HG02623 (cell line): ENCODE results near the gene MAPKAPK2.

Source experiments
- ATAC-seq: cut with Tn5 transposase; IDR thresholded peaks from one replicate; pipeline ENCODE4 v1.9.1; 2021; ENCODE audit warnings: moderate library complexity; ENCODE audit not compliant: unreplicated experiment

The MAPKAPK2 gene

DNA sequence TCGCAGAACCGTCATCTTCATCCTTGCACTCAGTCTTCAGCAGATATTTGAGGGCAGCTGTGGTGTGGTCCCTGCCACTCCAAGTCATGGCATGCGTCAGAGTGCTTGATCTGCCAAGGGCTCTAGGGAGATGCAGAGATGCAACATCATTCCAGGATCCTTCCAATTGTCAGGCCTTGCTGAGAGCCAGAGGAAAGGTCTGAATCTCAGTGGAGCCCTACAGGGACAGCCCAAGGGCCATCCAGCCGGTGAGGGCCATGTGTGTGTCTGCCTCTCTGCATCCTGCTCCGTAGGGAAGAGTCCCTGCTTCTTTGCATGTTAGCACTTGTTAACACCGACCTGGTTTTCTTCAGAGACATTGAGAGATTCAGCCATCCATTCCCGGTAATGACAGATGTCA lies 17.6 kb downstream of the MAPKAPK2 start:
- no peak for ATAC-seq

DNA sequence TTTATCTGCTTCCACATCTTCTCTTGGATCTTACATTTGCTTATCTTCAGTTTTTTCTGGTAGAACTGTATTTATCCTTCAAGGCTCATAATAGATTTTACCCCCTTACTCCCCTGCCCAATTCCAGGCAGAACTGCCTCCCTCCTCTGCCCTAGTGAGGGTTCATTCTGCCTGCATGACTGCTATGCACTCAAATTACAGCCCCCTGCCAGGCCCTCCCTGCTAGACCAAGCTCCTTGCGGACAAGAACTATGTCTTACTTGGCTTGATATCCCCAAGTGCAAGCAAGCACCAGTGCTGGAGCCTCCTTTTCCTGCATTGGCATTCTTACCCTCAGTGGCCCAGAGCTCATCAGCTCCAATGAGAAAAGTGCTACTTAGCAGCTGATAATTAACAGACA lies 18.1 kb downstream of the MAPKAPK2 start:
- no peak for ATAC-seq

DNA sequence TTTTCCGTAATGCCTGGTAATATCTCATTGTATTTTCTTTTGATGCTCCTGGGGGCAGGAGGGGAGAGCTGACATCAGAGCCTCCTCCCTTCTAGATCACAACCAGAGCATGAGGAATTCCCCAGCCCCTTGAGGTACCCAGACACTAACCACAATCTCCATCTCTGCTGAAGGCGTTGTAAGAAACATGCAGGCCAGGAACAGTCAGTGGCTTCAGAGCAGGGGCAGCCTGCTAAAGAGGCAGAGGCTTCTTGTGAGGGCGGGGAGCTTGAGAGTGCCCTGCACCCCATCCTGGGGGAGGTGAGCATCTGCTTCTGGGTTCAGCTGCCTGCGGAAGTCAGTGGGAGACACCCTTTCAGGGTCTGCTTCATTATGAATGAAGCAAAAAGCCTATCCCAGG lies 19.0 kb downstream of the MAPKAPK2 start:
- peak; percentile 45 for ATAC-seq

DNA sequence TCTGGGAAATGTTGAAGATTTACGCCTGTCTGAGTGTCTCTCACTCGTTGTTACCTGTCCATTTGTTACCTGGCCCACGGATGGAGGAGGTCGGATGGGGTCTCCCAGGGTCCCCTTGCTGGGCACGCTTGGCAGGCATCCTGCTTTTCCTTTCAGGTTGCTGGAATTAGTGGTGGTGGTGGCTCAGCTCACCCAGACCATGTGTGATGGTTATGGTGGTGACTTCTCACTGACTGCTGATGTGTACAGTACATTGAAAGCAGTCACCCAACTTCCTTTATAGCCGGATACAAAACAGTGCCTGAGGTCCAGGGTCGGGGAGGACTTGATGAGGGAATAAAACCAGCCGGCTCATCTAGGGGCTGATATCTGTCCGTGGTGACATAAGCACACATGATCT lies 19.5 kb downstream of the MAPKAPK2 start:
- ATAC-seq = no peak

DNA sequence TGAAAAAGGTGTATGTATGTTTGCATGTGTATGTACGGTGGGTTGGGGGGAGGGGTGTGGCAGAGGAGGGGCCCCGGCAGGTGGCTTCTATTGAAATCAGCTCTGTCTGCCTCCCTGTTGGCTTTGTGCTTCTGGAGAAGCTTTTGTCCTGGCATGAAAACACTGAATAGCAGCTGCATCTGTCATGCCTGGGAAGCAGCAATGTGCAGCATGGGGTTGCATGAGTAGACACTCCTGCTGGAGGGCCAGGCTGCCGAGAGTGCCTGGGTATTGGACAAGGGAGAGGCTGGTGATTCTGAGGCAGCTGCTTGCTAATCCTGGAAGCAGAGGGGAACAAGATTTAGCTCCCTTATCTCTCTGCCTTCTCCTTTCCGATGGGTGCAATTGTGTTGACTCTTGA lies 20.5 kb downstream of the MAPKAPK2 start:
- no peak for ATAC-seq

DNA sequence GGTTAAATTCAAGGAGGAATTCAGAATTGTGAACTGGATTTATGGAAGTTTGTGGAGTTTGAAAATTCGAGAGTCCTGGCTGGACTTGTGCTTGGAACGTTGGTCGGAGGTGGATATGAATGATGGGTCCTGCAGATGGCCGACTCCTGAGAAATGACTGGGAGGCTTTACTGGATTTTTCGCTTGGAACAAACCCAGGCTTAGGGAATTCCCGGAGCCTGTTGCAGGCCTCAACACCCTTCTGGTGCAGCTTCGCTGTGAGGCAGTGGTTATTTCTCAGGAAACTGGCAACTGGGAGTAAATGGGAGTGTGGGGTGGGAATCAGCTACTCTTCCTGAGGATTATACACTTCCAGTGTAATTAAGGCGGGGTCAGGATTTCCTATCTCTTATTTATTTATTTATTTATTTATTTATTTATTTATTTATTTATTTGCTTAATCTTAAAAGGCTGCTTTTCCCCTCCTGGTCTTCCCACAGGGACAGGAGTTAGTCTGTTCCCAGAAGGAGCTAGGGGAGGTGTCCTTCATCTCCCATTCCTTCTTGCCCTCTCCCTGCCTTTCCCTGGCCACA lies 21.1 kb downstream of the MAPKAPK2 start:
- ATAC-seq = no peak

DNA sequence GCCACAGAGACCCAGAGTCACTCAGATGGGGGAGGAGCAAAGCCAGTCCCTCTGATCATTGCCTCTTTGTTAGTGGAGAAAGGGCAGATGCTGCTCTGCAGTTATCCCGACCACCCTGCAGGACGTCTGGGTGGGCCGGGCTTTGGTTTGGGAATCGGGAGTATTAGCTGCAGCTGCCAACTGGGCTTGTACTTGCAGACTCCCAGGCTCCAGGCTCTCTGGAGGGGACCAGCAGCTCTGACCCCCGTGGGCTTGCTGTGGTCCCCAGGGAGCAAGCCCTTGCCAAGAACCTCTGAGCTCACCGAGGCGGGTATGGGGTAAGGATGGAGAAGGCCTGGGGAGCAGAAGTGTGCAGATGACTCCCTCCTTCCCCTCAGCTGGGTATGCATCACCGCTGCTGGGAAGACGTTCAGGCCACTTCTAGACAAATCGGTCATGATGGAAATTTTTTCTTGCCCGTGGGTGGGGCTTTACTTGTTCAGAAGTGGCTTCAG lies 21.6 kb downstream of the MAPKAPK2 start:
- ATAC-seq = no peak

DNA sequence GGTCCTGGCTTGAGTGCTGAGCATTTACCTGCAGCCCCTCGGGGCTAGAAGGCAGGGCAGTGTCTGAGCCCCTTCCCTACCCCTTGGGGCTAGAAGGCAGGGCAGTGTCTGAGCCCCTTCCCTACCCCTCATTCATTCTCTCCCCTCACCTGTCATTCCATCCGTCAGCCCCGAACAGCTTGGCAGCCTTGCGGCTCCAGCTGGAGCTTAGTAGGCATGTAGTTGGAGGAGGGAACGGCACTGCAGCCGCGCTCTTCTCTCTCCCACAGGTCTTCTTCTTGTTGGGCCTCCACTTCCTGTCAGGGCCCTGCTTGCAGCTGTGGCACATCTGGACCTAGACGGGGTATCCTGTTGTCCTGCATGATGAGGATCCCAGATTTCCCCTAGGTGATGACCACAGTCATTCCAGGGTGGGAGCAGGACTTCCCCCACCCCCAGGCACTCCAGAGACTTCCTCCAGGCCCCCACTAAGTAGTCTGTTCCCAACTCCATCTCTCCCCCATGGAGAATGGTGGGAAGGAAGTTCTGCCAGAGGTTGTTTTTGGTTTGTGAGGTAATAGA lies 22.2 kb downstream of the MAPKAPK2 start:
- ATAC-seq = no peak

DNA sequence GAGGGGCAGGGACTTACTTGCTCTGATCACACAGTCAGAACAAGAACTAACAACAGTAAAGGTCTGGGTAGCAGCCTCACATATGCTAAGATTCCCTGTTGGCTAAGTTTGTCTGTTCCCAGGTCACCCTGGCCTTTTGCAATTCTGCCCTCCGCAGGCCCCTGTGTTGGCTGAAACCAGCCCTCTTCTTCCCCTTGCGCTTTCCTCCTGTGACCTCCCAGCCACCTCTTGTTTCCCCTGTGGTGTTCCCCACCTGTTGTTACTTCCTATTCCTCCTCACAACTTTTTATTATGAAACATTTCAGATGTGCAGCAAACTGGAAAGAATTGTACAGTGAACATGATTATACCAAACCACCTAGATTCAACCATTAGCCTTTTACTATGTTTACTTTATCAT lies 23.4 kb downstream of the MAPKAPK2 start:
- ATAC-seq = no peak

DNA sequence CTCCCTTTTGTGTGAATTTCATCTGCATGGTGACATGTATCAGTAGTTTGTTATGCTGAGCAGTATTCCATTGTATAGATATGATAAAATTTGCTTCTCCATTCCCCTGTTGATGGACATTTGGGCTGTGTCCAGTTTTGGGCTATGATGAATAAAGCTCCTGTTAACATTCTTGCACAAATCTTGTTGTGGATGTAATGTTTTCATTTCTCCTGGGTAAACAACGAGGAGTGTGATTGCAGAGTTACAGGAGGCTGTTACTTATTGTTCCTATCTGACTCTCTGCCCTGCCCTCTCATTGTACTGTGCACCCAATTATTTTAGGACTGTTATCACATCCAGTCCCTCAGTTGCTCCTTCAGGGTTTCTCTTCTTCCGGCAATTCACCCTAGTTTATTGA lies 24.2 kb downstream of the MAPKAPK2 start:
- ATAC-seq = no peak

DNA sequence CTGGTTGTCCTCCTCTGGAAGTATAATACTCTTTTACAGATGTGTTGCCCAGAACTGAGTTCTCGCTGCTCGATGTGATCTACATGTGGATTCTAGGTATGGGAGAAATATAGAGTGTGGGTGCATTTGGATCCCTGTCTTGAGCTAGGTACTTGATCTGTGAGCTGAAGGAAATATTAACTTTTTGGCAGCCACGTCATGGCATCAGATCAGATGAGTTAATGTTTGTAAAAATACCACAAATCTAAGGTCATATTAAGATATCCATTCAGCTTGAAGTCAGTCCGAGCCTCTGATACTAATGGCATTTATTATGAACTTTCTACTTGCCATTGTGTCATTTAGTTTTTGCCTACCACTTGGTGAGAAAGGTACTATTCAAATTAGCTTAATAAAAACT lies 24.6 kb downstream of the MAPKAPK2 start:
- no peak for ATAC-seq

DNA sequence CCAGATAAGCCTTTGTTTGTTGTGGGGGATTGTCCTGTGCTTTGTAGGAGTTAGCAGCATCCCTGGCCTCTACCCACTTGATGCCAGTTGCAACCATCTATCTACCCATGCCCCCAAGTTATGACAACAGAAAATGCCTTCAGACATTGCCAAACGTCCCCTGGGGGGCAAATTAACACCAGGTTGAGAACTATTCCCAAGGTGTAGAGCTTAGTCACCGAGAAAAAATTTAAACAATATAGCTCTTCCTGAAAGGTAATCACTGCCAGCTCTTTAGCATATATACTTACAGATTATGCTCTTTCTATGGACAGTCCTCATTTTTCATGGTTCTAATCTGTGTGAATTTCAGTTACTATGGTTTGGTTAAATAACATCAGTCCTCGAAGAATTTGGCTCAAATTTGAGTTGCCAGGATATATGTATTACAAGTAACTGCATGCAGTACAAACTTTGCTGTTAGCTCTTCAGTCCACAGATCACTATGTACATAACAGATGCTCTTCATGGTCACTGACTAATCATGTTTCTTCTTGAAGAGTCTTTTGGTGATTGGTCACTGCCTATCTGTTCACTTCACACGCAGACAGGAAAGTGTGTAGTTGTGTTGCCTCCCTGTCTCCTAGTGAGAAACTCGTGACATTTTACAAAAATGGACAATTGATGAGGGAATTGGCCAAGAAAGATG lies 25.2 kb downstream of the MAPKAPK2 start:
- ATAC-seq = no peak

DNA sequence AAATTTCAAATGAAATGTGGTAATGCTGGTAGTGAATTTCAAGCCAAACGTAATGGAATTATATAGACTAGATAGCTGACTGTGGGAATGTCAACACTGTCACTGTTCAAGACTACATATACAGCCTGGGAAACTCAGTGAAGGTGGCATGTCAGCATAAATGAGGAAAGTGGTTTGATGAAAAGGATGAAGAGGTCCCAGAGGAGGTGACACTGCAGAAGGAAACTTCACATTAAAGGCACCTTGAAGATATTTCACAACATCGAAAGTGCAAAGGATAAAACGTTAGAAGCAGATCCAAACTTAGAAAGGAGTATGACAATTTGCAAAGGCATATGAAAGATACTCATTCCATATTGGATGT lies 25.7 kb downstream of the MAPKAPK2 start:
- ATAC-seq = no peak

DNA sequence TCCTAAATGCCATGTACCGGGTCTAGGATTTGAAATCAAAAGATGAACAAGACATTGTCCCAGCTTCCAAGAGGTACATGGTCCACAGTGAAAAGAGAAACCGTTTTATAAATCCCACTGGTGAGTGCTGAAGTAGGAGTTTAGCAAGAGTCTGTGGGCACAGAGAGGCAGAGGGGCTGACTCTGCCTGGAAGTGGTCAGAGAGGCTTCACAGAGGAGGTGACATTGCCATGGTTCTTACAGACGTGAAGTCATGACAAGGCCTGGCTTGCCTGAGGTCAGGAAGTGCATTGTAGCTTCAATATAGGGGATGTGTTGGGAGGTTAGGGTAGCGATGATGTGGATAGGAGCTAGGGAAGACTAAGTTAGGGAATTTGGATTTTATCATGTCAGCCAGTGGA lies 28.4 kb downstream of the MAPKAPK2 start:
- ATAC-seq = no peak

DNA sequence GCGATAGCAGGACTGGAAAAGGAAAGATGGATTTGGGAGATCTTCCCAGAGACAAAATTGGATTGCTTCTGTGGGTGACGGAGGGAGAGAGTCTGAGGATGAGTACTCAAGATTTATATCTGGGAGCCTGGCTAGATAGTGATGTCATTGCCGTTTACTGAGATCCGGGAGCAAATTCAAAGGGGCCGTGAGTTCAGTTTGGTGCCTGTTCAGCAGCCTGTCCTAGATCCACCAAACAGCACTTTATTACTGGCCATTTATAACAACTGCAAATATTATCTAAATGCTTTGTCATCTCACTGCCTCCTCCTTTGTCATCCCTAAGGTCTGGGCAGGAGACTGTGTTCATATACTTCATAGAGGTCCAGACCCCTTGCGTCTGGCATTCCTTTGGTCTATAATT lies 29.2 kb downstream of the MAPKAPK2 start:
- ATAC-seq = no peak

DNA sequence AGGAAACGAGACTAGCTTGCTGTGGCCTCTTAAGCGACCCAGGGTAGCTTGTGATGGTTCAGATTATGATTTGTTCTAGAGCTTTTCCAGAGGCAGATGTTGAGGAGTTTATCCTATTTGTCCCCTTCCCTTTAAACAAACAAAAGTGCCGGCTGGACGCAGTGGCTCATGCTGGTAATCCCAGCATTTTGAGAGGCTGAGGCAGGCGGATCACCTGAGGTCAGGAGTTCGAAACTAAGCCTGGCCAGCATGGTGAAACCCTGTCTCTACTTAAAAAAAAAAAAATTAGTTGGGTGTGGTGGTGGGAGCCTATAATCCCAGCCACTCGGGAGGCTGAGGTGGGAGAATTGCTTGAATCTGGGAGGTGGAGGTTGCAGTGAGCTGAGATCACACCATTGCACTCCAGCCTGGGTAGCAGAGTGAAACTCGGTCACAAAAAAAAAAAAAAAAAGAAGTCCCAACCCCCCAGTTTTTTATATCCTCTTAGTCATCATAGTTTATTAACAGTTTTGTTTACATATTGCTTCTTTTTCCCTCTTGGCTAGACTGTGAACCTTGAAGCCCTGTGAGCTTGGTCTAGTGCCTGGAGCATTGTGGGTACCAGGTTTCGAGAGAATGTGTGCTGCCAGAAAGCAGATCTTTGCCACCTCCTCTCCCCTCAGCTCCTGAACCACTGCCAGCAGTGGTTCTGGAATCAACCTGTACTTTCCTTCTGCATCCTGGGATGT lies 29.8 kb downstream of the MAPKAPK2 start:
- no peak for ATAC-seq

DNA sequence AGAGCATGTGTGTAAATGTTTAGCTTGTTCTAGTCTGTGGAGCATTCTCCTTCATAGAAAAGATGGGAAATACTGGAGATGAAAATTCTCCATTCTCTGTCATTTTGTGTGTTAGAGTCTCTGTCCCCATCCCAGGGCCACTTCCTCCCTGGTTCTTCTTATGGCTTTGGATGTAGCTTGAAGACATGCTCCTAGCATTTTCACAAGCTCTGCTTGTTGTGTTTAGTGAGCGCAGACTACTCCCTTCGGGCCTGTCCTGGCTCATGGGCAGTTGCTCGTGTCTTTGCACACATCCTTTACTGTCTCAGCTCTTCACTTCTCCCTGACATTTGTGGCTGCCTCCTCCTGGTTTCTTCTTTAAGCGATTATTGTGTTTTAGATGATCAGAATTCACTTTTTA lies 30.4 kb downstream of the MAPKAPK2 start:
- no peak for ATAC-seq

DNA sequence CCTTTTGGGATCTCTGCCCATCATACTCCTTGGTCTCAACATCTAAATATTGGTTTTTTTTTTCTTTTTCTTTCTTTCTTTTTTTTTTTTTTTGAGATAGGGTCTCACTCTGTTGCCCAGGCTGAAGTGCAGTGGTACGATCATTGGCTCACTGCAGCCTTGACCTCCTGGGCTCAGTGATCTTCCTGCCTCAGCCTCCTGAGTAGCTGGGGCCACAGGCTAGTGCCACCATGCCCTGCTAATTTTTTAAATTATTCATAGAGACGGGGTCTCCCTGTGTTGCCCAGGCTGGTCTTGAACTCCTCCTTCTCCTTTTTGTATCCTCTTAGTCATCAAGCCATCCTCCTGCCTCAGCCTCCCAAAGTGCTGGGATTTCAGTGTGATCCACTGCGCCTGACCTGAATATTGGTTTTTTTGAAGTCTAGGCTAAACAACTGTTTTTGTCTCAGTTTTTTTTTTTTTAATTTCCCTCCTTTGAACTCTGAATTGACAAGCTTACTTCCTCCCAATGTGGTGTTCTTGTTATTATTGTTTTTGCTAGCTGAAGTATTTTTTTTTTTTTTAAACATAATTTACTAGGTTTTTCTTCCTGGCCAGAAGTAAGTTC lies 30.9 kb downstream of the MAPKAPK2 start:
- no peak for ATAC-seq

DNA sequence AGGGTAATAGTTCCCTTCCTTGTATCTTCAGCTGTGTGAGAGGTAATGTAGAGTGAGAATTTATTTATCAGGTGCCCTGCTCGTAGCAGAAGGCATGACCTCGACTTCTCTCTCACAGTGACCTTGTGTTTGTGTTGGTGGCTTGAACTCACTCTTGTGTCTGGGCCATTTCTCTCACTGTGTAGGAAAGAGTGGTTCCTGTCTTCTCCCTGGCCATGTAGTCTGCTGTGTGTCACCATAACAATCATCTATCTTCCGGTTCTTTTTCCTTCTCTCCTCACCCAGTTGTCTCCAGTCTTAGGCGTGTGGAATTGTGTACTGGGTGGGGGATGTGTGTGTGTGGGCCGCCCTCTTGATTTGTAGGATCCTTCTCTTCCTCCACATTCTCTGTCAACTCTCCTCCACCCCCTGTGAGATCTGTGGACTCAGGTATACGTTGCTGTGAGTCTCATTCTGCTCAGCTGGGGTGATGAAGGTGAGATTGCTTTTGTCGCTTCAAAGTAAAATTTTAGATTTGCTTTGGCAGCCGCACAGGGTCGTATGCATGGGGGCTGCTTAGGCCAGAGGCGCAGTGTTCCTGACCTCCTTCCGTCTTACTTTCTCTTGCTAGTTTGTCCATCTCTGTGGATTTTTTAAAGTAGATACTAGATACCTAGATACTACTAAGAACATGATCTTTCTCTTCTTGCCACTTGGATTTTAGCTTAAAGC lies 31.6 kb downstream of the MAPKAPK2 start:
- no peak for ATAC-seq

DNA sequence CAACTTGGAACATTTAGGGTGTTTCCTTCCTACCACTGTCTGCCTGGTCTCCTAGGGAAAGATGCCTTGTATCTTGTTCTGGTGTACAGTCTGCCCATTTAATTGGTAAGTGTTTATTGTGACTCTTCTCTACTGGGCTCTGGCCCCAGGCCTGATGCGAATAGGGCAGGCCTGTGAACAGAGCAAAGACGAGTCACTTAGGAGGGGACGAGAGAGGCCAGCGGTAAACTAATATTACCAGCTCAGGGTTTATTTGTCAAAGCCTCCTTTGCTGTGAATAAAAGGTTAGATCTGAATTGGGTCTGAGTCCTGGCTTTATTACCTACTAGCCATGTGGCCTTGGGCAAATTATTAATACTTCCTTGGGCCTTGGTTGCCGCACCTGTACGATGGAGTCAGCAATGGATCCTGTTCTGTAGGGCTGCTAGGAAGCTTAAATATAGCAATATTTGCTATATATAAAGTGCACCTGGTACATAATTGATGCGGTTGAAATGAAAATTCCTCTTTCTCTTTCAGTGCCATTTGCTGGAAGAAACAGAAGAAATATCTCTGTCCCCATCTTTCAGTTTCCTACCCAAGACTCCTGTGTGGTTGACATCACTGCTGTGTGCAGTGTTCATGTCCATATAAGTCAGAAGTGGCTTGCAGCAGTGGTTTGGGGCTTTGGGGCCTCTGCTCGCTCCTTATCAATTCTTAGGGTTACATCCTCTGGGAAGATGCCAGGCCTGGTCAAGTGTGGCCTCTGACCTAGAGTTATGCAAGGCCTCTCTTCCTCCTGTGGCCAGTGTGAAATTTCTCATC lies 32.4 kb downstream of the MAPKAPK2 start:
- peak; percentile 75 for ATAC-seq
